ENCODE results near the gene COBLL1. TPM values are rescaled to one million over a fixed set of nuclear protein-coding genes. Genes with fewer than 3 reads are reported as not detected.

Gene COBLL1
- total RNA-seq, 1 experiment from 2014 or later, result 4.4 TPM

DNA sequence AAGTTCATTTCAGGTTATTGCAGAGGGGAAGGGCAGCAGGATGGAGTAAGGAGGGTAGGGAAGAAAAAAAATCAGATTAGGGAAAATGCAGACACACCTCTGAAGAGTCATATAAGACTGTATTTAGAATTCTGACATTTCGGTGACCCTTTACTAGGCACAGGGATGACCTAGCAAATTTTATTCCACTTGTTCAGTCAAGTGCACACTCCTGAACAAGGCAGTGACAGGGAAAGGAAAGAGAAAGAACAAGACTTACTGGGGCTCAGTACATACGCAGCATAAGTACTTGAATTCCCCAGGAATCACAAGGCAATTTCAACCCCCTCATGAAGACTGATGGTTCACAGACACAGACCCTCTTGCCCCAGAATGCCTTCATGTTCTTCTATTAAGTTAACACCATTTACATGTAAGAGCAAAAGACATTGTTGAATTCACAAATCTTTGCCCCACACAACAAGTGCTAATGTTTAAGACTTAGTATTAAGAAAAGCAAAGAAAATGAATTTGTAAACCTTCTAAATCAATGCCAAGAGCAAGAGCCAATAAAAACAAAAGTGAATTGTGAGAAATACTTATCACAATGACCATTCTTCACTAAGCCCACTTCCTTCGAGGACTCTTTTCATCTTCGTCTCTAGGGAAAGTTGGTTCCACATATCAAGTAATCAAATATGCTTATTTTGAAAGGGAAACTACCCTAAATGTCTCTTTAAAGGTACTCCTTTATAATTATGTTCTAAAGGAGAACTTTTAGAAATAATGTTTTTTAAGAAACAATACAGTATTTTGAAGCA is 47.0 kb downstream of the COBLL1 start:
- no peaks in the 10 kb centered on the region for H3K27me3 ChIP-seq (ENCODE audit: control insufficient read depth, insufficient read depth, low read length)
- H3K9me3 ChIP-seq (ENCODE audit: control insufficient read depth, insufficient read depth, low read depth, low read length), result no peaks in the 10 kb centered on the region
- DNase-seq (ENCODE audit: low read depth, low spot score) (no peak), ATAC-seq (no peak)
- ChIA-PET POLR2A (no interaction called here), CTCF (no interaction called here)
- in situ Hi-C loops (cut with HindIII; ENCODE audit: low pct_unique_long_range_greater_than_20kb, low sequenced_read_pairs), result no loop called here
- H3K4me3 ChIP-seq (ENCODE audit: low read depth in 2 of 2, low read length in 2 of 2), result no peak overlapping the region
- no peaks in the 10 kb centered on the region for H3K4me1 ChIP-seq (ENCODE audit: control insufficient read depth, insufficient read depth, low read length)
- no peak overlapping the region for H3K27ac ChIP-seq (ENCODE audit: low read length)
- no peak for TF ChIP-seq TCF7L2 (IDR thresholded peaks at IDR 0.05; ENCODE audit: low read depth, low read length)
- TF ChIP-seq, protein P1, sequence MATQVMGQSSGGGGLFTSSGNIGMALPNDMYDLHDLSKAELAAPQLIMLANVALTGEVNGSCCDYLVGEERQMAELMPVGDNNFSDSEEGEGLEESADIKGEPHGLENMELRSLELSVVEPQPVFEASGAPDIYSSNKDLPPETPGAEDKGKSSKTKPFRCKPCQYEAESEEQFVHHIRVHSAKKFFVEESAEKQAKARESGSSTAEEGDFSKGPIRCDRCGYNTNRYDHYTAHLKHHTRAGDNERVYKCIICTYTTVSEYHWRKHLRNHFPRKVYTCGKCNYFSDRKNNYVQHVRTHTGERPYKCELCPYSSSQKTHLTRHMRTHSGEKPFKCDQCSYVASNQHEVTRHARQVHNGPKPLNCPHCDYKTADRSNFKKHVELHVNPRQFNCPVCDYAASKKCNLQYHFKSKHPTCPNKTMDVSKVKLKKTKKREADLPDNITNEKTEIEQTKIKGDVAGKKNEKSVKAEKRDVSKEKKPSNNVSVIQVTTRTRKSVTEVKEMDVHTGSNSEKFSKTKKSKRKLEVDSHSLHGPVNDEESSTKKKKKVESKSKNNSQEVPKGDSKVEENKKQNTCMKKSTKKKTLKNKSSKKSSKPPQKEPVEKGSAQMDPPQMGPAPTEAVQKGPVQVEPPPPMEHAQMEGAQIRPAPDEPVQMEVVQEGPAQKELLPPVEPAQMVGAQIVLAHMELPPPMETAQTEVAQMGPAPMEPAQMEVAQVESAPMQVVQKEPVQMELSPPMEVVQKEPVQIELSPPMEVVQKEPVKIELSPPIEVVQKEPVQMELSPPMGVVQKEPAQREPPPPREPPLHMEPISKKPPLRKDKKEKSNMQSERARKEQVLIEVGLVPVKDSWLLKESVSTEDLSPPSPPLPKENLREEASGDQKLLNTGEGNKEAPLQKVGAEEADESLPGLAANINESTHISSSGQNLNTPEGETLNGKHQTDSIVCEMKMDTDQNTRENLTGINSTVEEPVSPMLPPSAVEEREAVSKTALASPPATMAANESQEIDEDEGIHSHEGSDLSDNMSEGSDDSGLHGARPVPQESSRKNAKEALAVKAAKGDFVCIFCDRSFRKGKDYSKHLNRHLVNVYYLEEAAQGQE (IDR thresholded peaks at IDR 0.05; ENCODE audit: insufficient read depth in 1 of 2, low read depth in 2 of 2, low read length in 1 of 2), result no peak
- intact Hi-C loops (cut with micrococcal nuclease; ENCODE audit: unreplicated experiment), result no loop called here
- no TSS peak for BruUV-seq (replicated peaks)
- no peaks in the 10 kb centered on the region for H3K36me3 ChIP-seq (ENCODE audit: control insufficient read depth, insufficient read depth, low read length)

DNA sequence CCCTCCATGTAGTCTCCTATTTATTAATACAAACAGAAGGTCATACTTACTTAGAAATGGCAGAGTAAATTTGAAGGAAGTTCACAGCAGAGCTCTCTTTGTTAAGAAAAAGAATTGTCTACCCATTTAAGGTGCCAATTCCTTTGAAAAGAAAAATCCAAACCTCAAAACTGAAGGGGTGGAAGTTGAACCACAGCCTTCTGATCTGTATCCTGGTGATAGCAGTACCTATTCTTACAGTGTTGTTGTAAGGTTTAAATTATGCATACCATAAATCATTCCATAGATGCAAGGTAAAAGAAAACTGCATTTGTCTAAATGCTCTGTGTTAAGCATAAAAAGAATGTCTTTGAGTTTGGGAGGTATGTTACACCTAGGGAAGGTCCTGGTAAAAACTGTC is 47.6 kb downstream of the COBLL1 start:
- TF ChIP-seq, protein P1 (IDR thresholded peaks at IDR 0.05; ENCODE audit: insufficient read depth in 1 of 2, low read depth in 2 of 2, low read length in 1 of 2), result no peak
- no peak for TF ChIP-seq SIN3A (IDR thresholded peaks at IDR 0.05; ENCODE audit: borderline replicate concordance, insufficient read depth, low read depth, low read length)
- in situ Hi-C loops (cut with HindIII; ENCODE audit: low pct_unique_long_range_greater_than_20kb, low sequenced_read_pairs) (no loop called here), intact Hi-C loops (cut with micrococcal nuclease; ENCODE audit: unreplicated experiment) (no loop called here)
- Histone ChIP-seq H3K36me3 (ENCODE audit: control insufficient read depth, insufficient read depth, low read length) (no peaks in the 10 kb centered on the region), H3K4me1 (ENCODE audit: control insufficient read depth, insufficient read depth, low read length) (no peaks in the 10 kb centered on the region), H3K4me3 (ENCODE audit: low read depth in 2 of 2, low read length in 2 of 2) (no peak overlapping the region), H3K27me3 (ENCODE audit: control insufficient read depth, insufficient read depth, low read length) (no peaks in the 10 kb centered on the region), H3K9me3 (ENCODE audit: control insufficient read depth, insufficient read depth, low read depth, low read length) (no peaks in the 10 kb centered on the region), H3K27ac (ENCODE audit: low read length) (no peak overlapping the region)
- BruUV-seq (replicated peaks), result no TSS peak
- DNase-seq (ENCODE audit: low read depth, low spot score) (no peak), ATAC-seq (no peak)
- POLR2A ChIA-PET, result no interaction called here
- CTCF ChIA-PET, result no interaction called here

DNA sequence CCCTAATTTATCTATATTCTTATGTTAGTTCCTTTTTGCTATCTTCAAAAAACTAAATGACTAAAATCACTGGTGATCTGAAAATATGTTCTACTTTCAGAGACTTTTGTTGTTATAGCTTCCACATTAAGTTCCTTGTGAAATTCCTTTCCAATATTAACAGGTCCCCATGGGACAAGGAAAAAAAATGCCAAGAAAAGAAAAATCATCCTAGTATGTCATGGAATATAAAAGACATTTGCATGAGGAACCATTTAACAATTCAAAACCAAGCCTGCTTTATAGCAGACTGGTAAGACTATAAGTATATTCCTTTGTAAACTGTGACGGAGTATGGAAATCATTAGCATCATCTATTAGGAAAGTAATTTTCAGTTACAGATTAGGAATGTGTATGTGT is 48.1 kb downstream of the COBLL1 start:
- no TSS peak for BruUV-seq (replicated peaks)
- H3K4me1 ChIP-seq (ENCODE audit: control insufficient read depth, insufficient read depth, low read length), result no peaks in the 10 kb centered on the region
- TF ChIP-seq, protein P2, sequence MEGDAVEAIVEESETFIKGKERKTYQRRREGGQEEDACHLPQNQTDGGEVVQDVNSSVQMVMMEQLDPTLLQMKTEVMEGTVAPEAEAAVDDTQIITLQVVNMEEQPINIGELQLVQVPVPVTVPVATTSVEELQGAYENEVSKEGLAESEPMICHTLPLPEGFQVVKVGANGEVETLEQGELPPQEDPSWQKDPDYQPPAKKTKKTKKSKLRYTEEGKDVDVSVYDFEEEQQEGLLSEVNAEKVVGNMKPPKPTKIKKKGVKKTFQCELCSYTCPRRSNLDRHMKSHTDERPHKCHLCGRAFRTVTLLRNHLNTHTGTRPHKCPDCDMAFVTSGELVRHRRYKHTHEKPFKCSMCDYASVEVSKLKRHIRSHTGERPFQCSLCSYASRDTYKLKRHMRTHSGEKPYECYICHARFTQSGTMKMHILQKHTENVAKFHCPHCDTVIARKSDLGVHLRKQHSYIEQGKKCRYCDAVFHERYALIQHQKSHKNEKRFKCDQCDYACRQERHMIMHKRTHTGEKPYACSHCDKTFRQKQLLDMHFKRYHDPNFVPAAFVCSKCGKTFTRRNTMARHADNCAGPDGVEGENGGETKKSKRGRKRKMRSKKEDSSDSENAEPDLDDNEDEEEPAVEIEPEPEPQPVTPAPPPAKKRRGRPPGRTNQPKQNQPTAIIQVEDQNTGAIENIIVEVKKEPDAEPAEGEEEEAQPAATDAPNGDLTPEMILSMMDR (IDR thresholded peaks at IDR 0.05), result no peak
- TF ChIP-seq, protein P1 (IDR thresholded peaks at IDR 0.05; ENCODE audit: insufficient read depth in 1 of 2, low read depth in 2 of 2, low read length in 1 of 2), result no peak
- no peak for TF ChIP-seq POLR2AphosphoS5 (IDR thresholded peaks at IDR 0.05; ENCODE audit: low read depth, low read length)
- POLR2A ChIA-PET, result no interaction called here
- CTCF ChIA-PET, result no interaction called here
- intact Hi-C loops (cut with micrococcal nuclease; ENCODE audit: unreplicated experiment) (no loop called here), in situ Hi-C loops (cut with HindIII; ENCODE audit: low pct_unique_long_range_greater_than_20kb, low sequenced_read_pairs) (no loop called here)
- H3K36me3 ChIP-seq (ENCODE audit: control insufficient read depth, insufficient read depth, low read length), result no peaks in the 10 kb centered on the region
- ATAC-seq (no peak), DNase-seq (ENCODE audit: low read depth, low spot score) (no peak)
- no peaks in the 10 kb centered on the region for H3K9me3 ChIP-seq (ENCODE audit: control insufficient read depth, insufficient read depth, low read depth, low read length)
- H3K4me3 ChIP-seq (ENCODE audit: low read depth in 2 of 2, low read length in 2 of 2), result no peak overlapping the region
- H3K27me3 ChIP-seq (ENCODE audit: control insufficient read depth, insufficient read depth, low read length), result no peaks in the 10 kb centered on the region
- no peak overlapping the region for H3K27ac ChIP-seq (ENCODE audit: low read length)

All from Panc1 (cell line).